Right hindlimb (tissue), 1 donor: ENCODE measurements around the gene MCL1.
"Not testable (repeated sequence)": the region's sequence is repeated elsewhere in the genome, so short reads cannot be mapped to it uniquely, and the experiment has no call there.

Source experiments
- DNase-seq: peaks from one replicate; pipeline ENCODE4 v3.0.0-alpha.2; 2018

The MCL1 gene

GRCh38 chr1:150601540-150601939, 22.1 kb upstream of the MCL1 start:
- no peak for DNase-seq

GRCh38 chr1:150598346-150598745, 18.9 kb upstream of the MCL1 start:
- DNase-seq: not testable (repeated sequence)

DNA sequence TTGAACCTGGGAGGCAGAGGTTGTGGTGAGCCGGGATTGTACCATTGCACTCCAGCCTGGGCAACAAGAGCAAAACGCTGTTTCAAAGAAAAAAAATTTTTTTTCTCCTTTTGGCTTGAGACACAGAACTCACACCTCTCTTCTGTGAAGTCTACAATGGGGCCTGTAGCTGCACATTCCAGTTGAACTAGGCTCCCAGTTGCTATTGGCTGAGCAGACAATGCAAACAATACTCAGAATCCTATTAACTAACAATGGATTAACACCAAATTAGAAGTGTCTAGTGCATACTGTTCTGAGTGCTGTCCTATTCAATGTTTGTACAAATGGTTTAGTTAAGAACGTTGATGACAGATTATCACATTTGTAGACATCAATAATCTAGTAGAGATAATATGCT, 17.6 kb upstream of the MCL1 start:
- DNase-seq: no peak

DNA sequence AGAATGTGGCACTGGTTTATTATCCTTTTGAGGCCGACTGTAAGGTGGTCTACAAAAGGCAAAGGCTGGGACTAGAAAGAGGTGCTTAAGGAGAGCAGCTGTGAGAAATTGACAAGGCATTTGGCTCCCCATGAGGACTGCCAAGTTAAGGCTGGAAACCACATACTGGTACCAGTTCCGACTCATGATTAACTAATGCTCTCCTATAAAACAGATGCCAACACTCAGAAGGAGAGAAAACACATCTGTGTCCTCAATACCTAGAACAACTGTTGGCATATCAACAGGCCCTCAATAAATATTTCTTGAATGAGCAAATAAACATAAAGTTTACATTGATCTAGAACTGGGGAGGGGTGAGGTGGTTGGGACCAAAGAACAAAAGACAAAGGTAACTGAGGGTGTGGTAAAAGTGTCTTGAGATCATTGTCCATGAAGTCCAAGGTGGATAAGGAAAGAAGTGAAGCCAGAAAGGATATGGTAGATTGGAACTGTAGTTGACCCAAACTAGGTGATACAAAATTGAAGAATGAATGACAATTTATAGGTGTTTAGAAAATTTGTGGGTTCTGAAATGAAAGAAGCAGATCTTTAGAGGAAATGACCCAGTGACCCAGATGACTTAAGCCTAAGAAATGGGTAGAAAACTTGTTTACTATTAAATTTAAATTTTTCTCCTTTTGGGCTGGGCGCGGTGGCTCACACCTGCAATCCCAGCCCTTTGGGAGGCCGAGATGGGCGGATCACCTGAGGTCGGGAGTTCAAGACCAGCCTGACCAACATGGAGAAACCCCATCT, 16.9 kb upstream of the MCL1 start:
- no peak for DNase-seq

DNA sequence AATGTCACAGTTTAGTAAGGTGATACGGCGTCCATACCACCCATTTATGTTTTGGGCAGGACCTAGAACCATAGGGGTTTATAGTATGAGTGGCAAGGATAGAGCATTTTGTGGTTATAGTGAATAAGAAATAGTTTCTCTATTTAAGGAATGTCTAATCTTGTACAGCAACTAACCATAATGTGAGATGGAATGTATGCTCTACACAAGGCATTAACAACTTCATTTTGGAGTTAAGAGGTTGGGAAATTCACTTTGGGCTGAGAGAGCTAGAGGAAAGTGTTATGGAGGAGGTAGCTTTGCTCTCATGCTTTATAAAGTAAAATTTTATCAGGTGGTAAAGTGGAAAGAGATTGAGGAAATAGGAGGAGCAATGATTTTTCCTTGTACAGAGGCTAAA, 3.0 kb upstream of the MCL1 start:
- no peak for DNase-seq

- not testable (repeated sequence) for DNase-seq
These were observed 2.6 kb upstream of the MCL1 start for GRCh38 chr1:150581962-150582361.

- DNase-seq: not testable (repeated sequence)
These were observed 2.0 kb upstream of the MCL1 start for GRCh38 chr1:150581437-150581836.

GRCh38 chr1:150580966-150581365, 1.6 kb upstream of the MCL1 start:
- not testable (repeated sequence) for DNase-seq

DNA sequence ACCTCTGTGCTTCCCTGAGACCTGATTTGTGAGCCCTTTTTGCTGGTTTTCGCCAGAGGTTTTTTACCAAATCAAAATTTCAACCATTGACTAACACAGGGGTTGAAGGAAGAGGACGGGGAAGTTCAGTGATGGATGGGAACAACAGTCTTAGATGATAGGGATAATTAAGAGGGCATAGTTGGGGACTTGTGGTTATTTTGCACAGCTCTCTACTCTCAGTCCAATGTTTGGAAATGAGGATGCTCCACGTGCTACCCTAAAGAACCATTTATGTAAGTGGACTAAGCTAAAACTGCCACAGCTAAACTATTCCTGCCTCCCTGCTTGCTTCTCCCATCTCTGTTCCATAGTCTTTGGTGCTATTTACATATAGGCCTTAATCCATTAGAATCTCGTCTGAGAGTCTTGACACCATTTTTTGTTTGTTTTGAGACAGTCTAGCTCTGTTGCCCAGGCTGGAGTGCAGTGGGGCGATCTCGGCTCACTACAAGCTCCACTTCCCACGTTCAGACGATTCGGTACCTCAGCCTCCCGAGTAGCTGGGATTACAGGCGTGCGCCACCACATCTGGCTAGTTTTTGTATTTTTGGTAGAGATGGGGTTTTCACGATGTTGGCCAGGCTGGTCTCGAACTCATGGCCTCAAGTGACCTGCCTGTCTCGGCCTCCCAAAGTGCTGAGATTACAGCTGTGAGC, 684 bp upstream of the MCL1 start:
- DNase-seq: no peak

DNA sequence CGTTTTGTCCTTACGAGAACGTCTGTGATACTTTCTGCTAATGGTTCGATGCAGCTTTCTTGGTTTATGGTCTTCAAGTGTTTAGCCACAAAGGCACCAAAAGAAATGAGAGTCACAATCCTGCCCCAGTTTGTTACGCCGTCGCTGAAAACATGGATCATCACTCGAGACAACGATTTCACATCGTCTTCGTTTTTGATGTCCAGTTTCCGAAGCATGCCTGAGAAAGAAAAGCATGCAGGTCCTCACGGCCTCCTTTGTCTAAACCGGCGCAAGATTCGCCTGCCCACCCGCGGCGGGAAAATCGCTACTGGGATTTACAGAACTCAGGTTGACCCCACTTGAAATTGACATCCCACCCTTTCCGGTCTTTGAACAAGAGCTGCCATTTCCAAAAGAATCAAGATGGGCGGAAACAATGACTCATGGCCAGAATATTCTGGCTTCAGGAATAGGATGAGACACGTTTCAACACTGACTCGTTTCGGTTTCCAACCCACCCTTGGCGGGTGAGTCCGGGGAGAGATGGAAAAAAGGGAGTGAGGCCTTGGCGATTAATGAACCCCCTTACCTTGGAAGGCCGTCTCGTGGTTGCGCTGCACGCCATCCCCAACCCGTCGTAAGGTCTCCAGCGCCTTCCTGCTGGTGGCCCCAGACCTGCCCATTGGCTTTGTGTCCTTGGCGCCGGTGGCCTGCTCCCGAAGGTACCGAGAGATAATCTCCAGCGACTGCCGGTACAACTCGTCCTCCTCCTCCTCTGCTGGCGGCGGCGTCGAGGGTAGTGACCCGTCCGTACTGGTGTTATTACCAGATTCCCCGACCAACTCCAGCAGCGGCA, 919 bp downstream of the MCL1 start:
- DNase-seq: peak; percentile 86

- no peak for DNase-seq
These were observed 1.7 kb downstream of the MCL1 start for GRCh38 chr1:150577557-150578271.

- no peak for DNase-seq
These were observed 2.4 kb downstream of the MCL1 start for GRCh38 chr1:150576794-150577556.

DNA sequence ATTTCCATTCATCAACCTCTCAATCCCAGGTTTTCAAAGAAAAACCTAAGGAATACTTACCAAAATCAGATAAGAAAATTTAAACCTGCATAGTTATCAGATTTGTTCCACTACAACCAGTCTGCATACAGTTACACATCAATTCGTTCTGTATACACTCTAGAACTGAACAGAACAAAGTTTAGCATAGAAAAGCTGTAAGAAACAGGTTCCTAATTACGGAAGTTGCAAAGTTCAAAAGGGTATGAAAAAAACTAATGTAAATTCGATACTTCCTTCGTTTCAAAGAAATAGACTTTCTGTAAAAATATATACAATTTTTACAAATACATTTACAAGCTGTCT, 3.1 kb downstream of the MCL1 start:
- DNase-seq: no peak

DNA sequence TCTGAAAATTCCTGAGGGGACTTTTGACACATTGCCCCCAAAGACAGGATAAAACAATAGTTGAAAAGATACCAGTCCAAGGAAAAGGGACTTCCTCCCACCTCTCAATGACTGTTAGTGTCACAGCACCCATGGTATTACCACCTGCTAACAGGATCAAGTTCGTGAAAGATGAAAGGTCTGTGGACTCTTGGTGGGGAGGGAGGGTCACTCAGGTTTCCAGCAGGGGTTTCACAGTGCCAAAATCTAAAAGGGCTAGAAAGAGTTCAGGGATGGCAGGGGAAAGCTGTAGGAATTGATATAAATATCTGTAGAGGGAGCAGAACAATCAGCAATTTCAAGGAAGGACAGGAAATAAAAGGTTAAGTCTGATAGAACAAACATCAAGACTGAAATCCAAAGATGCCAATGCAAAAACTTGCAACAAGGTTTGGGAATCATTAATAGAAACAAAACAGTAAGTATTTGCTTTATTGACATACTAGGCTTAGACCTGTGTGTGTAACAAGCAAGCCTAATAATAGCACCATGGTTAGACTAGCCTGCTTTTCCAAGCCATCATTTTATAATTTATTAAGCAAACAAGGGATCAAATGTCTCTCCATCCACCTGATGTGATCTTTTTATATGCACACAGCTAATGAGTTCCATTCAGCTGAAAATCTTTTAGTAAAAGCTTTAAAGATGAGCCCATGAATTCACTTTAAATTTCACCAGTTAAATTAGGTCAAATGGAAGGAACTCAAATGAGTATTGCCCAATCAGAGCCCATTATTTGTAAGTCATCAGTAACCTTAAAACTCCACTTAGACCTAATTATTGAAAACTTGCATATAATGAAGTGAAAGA, 3.7 kb downstream of the MCL1 start:
- DNase-seq: no peak

DNA sequence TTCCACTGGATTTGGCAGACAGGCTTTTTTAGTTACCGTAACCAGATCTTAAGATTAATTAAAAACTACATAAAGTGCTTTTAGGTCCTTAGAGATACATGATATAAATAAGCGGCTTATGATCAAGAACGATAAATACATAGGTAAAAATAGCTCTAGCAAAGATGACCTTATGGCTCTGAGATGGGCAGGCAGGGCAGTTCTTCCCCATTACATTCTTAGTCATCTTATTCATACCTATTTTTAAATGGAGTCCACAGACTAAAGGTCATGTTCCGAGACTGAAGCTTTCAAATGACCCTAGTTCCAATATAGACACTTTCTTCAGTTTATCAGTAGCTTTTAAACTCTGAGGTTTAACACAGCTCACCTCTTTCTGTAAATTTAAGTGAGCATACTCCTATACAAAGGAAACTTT, 4.3 kb downstream of the MCL1 start:
- DNase-seq: no peak

GRCh38 chr1:150574260-150575071, 4.9 kb downstream of the MCL1 start:
- DNase-seq: no peak

GRCh38 chr1:150573648-150574071, 5.8 kb downstream of the MCL1 start:
- DNase-seq: not testable (repeated sequence)

GRCh38 chr1:150572918-150573647, 6.3 kb downstream of the MCL1 start:
- no peak for DNase-seq

DNA sequence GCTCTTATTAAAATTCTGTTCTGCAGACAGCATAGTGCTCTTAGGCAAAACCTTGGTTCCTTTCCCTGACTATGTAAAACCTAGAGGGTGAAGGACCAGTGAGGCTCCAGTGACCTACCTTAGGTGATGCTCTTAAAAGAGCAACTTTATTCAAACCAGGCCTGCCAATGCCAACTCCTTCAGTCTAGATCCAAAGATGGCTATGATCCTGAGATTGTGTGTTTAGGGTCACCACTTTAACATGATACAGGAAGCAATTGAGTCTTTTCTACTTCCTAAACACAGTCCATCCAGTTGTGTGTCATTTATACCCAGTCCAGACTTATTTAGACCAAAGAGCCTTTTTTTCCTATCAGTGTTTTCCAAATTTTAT, 10.8 kb downstream of the MCL1 start:
- no peak for DNase-seq
